ENCODE data around the gene SPTLC2. TPM values are rescaled to one million over a fixed set of nuclear protein-coding genes. Genes with fewer than 3 reads are reported as not detected.

Gene SPTLC2
- total RNA-seq, 1 experiment from 2014 or later = 32.6 TPM

GRCh38 chr14:77579780-77580179 lies 36.7 kb downstream of the SPTLC2 start:
- peaks cover 4% of the 10 kb centered on the region for H3K79me1 ChIP-seq (ENCODE audit: insufficient read depth, low read depth, low read length, poor library complexity, severe bottlenecking)
- 0 out of 2 replicates have a peak, but pooled peaks cover 3% of the 10 kb centered on the region for H3K27me3 ChIP-seq (ENCODE audit: insufficient read depth, low read length)
- H3K9ac ChIP-seq (ENCODE audit: extremely low read depth, insufficient read length, low read length) = no peak overlapping the region
- no peak overlapping the region for H2AK5ac ChIP-seq (ENCODE audit: insufficient read length, low read length)
- no peak overlapping the region for H3K18ac ChIP-seq (ENCODE audit: insufficient read length, low read depth, low read length)
- WGBS (ENCODE audit: extremely low coverage, insufficient read length, low lambda C conversion rate) = no CpG with 5 or more reads among the region's 1 CpG
- Mint-ChIP-seq H3K36me3 (ENCODE audit: insufficient read depth in 1 of 3, low read depth in 3 of 3) (peaks cover 3 to 16% (median 11%) of the 10 kb centered on the region in 3 experiments; a peak in 5 of 7 replicates), H3K9me3 (no peaks in the 10 kb centered on the region), H3K27me3 (ENCODE audit: low read depth) (no peaks in the 10 kb centered on the region), H3K4me1 (peaks cover 5 to 10% of the 10 kb centered on the region in 2 experiments), H3K27ac (no peak overlapping the region), H3K4me3 (no peak overlapping the region)
- no peak overlapping the region for H4K8ac ChIP-seq (replicated peaks; ENCODE audit: insufficient read length, low read depth, low read length)
- H3K14ac ChIP-seq (ENCODE audit: insufficient read depth, low read length) = no peak overlapping the region
- H3K23ac ChIP-seq (ENCODE audit: insufficient read length, low read depth, low read length) = no peak overlapping the region
- H4K5ac ChIP-seq (ENCODE audit: insufficient read length, low read depth, low read length) = no peak overlapping the region
- H3K79me2 ChIP-seq (ENCODE audit: insufficient read depth, low read length) = no peaks in the 10 kb centered on the region; the same call in 1 of the 2 replicates
- TF ChIP-seq CTCF (conservative IDR thresholded peaks at IDR 0.05) = no peak
- H4K91ac ChIP-seq (ENCODE audit: insufficient read length, low read depth, low read length) = no peak overlapping the region
- no peaks in the 10 kb centered on the region for H3K23me2 ChIP-seq (ENCODE audit: insufficient read length, low read depth, low read length, poor library complexity, severe bottlenecking)
- no peaks in the 10 kb centered on the region for H3K4me1 ChIP-seq (ENCODE audit: insufficient read depth, low read length)
- H4K20me1 ChIP-seq (ENCODE audit: control insufficient read depth, insufficient read depth, insufficient read length) = no peaks in the 10 kb centered on the region
- H2BK12ac ChIP-seq (ENCODE audit: insufficient read length, low read depth, low read length) = no peak overlapping the region
- no peak for DNase-seq
- no peak overlapping the region for H2AFZ ChIP-seq (ENCODE audit: low read length)
- no peaks in the 10 kb centered on the region for H3K9me3 ChIP-seq (ENCODE audit: control insufficient read depth, low read depth, low read length)
- H3K56ac ChIP-seq (ENCODE audit: insufficient read length, low read depth, low read length) = no peak overlapping the region
- no peak overlapping the region for H2BK5ac ChIP-seq (ENCODE audit: insufficient read length, low read length)
- no peak overlapping the region for H3K4me2 ChIP-seq (ENCODE audit: insufficient read depth, insufficient read length, low read length)
- no peak overlapping the region for H3K4ac ChIP-seq (ENCODE audit: low read depth, low read length)
- H2BK15ac ChIP-seq (ENCODE audit: low read depth, low read length) = no peak overlapping the region
- H2BK120ac ChIP-seq (ENCODE audit: low read depth, low read length, poor library complexity, severe bottlenecking) = no peak overlapping the region
- no peak overlapping the region for H2BK20ac ChIP-seq (ENCODE audit: low read depth, low read length, poor library complexity, severe bottlenecking)
- no peak overlapping the region for H3K27ac ChIP-seq (ENCODE audit: insufficient read length, low read depth, low read length)
- no peak overlapping the region for H3T11ph ChIP-seq (ENCODE audit: low read length)
